ENCODE measurements around the gene CERS6. TPM values are rescaled to one million over a fixed set of nuclear protein-coding genes. Genes with fewer than 3 reads are reported as not detected.

CERS6 gene
- total RNA-seq, 1 experiment from 2014 or later = 30.3 TPM

DNA sequence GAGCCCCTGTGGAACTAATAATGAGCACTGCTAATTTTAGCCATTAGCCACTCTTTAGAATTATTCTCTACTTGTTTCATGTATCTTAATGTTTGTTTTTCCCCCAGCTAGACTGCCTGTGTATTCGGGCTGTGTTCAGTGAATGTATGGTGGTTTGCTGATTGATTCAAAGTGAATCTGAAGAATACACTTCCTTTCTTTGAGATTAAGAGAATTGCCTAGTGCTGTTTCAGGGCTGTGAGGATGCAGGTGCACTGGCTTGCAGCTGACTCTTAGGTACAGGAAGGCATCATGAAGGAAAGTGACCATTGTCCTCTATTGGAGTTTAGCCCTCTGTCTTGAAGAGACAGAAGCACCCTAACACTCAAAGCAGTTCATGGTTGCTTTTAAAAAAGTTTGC is 138.7 kb downstream of the CERS6 start:
- DNase-seq (ENCODE audit: low read depth, low spot score) (no peak), ATAC-seq (no peak)
- no peak overlapping the region for H3K4me3 ChIP-seq (ENCODE audit: low read depth in 2 of 2, low read length in 2 of 2)
- no TSS peak for BruUV-seq (replicated peaks)
- no peak for TF ChIP-seq REST (IDR thresholded peaks at IDR 0.05; ENCODE audit: insufficient read depth in 1 of 2, low read depth in 2 of 2, low read length in 1 of 2)
- TF ChIP-seq CTCF (IDR thresholded peaks at IDR 0.05) = no peak
- TF ChIP-seq POLR2AphosphoS5 (IDR thresholded peaks at IDR 0.05; ENCODE audit: low read depth, low read length) = no peak
- TF ChIP-seq SIN3A (IDR thresholded peaks at IDR 0.05; ENCODE audit: borderline replicate concordance, insufficient read depth, low read depth, low read length) = no peak
- no peak for TF ChIP-seq TCF7L2 (IDR thresholded peaks at IDR 0.05; ENCODE audit: low read depth, low read length)
- in situ Hi-C loops (cut with HindIII; ENCODE audit: low pct_unique_long_range_greater_than_20kb, low sequenced_read_pairs) (no loop called here), intact Hi-C loops (cut with micrococcal nuclease; ENCODE audit: unreplicated experiment) (no loop called here)
- no peaks in the 10 kb centered on the region for H3K9me3 ChIP-seq (ENCODE audit: control insufficient read depth, insufficient read depth, low read depth, low read length)
- no peaks in the 10 kb centered on the region for H3K36me3 ChIP-seq (ENCODE audit: control insufficient read depth, insufficient read depth, low read length)
- no peaks in the 10 kb centered on the region for H3K4me1 ChIP-seq (ENCODE audit: control insufficient read depth, insufficient read depth, low read length)
- no peak overlapping the region for H3K27ac ChIP-seq (ENCODE audit: low read length)
- POLR2A ChIA-PET = no interaction called here
- H3K27me3 ChIP-seq (ENCODE audit: control insufficient read depth, insufficient read depth, low read length) = no peaks in the 10 kb centered on the region
- CTCF ChIA-PET = no interaction called here

DNA sequence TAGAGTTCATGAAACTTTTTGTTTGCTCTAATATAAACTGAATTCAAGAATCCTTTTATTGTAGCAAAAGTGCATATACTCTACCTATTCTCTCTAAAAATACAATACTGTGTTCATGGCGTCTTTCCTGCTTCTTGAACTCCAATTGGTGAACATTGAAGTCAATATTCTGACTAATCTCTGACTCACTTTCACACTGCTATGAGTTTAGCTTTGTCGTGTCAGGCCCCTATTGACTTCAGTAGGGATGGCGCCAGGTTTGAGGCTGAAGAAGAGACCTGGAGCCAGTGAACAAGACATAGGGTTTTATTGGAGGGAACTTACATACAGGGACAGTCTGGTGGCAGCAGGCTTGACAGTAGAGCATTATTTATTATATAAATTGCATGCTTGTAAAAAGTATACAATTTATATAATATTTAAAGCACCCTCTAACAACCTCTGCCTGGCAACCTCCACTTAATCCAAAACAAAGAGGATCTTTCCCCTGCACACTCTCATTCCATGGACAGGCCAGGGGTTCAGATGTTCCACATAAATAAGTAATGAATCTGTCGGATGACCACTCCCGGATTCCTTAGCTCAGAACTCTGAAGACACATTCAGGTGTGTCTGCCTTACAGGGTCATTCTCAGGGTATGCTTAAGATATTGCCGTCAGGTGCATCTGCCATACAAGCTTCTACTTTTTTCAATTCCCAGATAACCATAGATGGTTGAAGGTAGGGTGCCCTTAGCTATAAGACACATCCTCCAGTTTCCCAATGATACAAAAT is 141.0 kb downstream of the CERS6 start:
- in situ Hi-C loops (cut with HindIII; ENCODE audit: low pct_unique_long_range_greater_than_20kb, low sequenced_read_pairs) = no loop called here
- CTCF ChIA-PET = interaction anchor here (0.7 kb wide), 1 partner anchor 297 kb away, joined by 3 read pairs; no protein-coding TSS in a partner anchor
- TF ChIP-seq CTCF (IDR thresholded peaks at IDR 0.05) = no peak
- no peak for TF ChIP-seq SIN3A (IDR thresholded peaks at IDR 0.05; ENCODE audit: borderline replicate concordance, insufficient read depth, low read depth, low read length)
- TF ChIP-seq POLR2AphosphoS5 (IDR thresholded peaks at IDR 0.05; ENCODE audit: low read depth, low read length) = no peak
- TF ChIP-seq REST (IDR thresholded peaks at IDR 0.05; ENCODE audit: insufficient read depth in 1 of 2, low read depth in 2 of 2, low read length in 1 of 2) = no peak
- no peak for TF ChIP-seq TCF7L2 (IDR thresholded peaks at IDR 0.05; ENCODE audit: low read depth, low read length)
- POLR2A ChIA-PET = no interaction called here
- no peak for DNase-seq (ENCODE audit: low read depth, low spot score)
- Histone ChIP-seq H3K4me3 (ENCODE audit: low read depth in 2 of 2, low read length in 2 of 2) (no peak overlapping the region), H3K27me3 (ENCODE audit: control insufficient read depth, insufficient read depth, low read length) (no peaks in the 10 kb centered on the region), H3K4me1 (ENCODE audit: control insufficient read depth, insufficient read depth, low read length) (no peaks in the 10 kb centered on the region), H3K36me3 (ENCODE audit: control insufficient read depth, insufficient read depth, low read length) (no peaks in the 10 kb centered on the region), H3K27ac (ENCODE audit: low read length) (no peak overlapping the region), H3K9me3 (ENCODE audit: control insufficient read depth, insufficient read depth, low read depth, low read length) (no peaks in the 10 kb centered on the region)
- intact Hi-C loops (cut with micrococcal nuclease; ENCODE audit: unreplicated experiment) = no loop called here
- ATAC-seq = no peak
- no TSS peak for BruUV-seq (replicated peaks)
